ENCODE data around the gene KLHDC8B.
"Not testable (repeated sequence)": the region's sequence is repeated elsewhere in the genome, so short reads cannot be mapped to it uniquely, and the experiment has no call there.

DNA sequence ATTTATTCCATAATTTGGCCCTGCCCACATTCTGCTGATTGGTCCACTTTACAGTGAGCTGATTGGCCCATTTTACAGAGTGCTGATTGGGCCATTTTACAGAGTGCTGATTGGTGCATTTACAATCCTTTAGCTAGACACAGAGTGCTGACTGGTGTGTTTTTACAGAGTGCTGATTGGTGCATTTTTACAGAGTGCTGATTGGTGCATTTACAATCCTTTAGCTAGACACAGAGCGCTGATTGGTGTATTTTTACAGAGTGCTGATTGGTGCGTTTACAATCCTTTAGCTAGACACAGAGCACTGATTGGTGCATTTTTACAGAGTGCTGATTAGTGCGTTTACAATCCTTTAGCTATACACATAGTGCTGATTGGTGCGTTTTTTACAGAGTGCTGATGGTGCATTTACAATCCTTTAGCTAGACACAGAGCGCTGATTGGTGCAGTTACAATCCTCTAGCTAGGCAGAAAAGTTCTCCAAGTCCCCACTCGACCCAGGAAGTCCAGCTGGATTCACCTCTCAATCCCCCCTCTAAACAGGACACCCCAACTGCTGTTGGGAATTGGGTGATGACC, 49.7 kb downstream of the KLHDC8B start:
- TF ChIP-seq JUND (IDR thresholded peaks at IDR 0.05); RXRA (IDR thresholded peaks at IDR 0.05); EGR1 (IDR thresholded peaks at IDR 0.05; ENCODE audit: low read depth in 2 of 2); SP1 (IDR thresholded peaks at IDR 0.05); YY1 (IDR thresholded peaks at IDR 0.05); TAF1 (conservative IDR thresholded peaks at IDR 0.05); RAD21 (IDR thresholded peaks at IDR 0.05); GABPA (IDR thresholded peaks at IDR 0.05 in 1 of 2, conservative IDR thresholded peaks at IDR 0.05 in 1 of 2); FOXA2 (IDR thresholded peaks at IDR 0.05): not testable (repeated sequence)
- TF ChIP-seq, protein P1, sequence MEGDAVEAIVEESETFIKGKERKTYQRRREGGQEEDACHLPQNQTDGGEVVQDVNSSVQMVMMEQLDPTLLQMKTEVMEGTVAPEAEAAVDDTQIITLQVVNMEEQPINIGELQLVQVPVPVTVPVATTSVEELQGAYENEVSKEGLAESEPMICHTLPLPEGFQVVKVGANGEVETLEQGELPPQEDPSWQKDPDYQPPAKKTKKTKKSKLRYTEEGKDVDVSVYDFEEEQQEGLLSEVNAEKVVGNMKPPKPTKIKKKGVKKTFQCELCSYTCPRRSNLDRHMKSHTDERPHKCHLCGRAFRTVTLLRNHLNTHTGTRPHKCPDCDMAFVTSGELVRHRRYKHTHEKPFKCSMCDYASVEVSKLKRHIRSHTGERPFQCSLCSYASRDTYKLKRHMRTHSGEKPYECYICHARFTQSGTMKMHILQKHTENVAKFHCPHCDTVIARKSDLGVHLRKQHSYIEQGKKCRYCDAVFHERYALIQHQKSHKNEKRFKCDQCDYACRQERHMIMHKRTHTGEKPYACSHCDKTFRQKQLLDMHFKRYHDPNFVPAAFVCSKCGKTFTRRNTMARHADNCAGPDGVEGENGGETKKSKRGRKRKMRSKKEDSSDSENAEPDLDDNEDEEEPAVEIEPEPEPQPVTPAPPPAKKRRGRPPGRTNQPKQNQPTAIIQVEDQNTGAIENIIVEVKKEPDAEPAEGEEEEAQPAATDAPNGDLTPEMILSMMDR (IDR thresholded peaks at IDR 0.05; ENCODE audit: low read depth, low read length, missing input control): not testable (repeated sequence)
- TF ChIP-seq, protein P2, sequence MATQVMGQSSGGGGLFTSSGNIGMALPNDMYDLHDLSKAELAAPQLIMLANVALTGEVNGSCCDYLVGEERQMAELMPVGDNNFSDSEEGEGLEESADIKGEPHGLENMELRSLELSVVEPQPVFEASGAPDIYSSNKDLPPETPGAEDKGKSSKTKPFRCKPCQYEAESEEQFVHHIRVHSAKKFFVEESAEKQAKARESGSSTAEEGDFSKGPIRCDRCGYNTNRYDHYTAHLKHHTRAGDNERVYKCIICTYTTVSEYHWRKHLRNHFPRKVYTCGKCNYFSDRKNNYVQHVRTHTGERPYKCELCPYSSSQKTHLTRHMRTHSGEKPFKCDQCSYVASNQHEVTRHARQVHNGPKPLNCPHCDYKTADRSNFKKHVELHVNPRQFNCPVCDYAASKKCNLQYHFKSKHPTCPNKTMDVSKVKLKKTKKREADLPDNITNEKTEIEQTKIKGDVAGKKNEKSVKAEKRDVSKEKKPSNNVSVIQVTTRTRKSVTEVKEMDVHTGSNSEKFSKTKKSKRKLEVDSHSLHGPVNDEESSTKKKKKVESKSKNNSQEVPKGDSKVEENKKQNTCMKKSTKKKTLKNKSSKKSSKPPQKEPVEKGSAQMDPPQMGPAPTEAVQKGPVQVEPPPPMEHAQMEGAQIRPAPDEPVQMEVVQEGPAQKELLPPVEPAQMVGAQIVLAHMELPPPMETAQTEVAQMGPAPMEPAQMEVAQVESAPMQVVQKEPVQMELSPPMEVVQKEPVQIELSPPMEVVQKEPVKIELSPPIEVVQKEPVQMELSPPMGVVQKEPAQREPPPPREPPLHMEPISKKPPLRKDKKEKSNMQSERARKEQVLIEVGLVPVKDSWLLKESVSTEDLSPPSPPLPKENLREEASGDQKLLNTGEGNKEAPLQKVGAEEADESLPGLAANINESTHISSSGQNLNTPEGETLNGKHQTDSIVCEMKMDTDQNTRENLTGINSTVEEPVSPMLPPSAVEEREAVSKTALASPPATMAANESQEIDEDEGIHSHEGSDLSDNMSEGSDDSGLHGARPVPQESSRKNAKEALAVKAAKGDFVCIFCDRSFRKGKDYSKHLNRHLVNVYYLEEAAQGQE (IDR thresholded peaks at IDR 0.05): not testable (repeated sequence)
- TF ChIP-seq, protein P3, sequence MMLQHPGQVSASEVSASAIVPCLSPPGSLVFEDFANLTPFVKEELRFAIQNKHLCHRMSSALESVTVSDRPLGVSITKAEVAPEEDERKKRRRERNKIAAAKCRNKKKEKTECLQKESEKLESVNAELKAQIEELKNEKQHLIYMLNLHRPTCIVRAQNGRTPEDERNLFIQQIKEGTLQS (IDR thresholded peaks at IDR 0.05): not testable (repeated sequence)
- TF ChIP-seq, protein P4, sequence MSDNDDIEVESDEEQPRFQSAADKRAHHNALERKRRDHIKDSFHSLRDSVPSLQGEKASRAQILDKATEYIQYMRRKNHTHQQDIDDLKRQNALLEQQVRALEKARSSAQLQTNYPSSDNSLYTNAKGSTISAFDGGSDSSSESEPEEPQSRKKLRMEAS (IDR thresholded peaks at IDR 0.05): not testable (repeated sequence)
